Measurements from ENCODE around the gene CHST15.

The CHST15 gene

GRCh38 chr10:124085680-124086079, 7.7 kb downstream of the CHST15 start:
- FAIRE-seq (no peak), DNase-seq (ENCODE audit: insufficient read length, low spot score) (no peak)
- TF ChIP-seq PAX5 (IDR thresholded peaks at IDR 0.05; ENCODE audit: insufficient read depth, low read length, severe bottlenecking) (no peak), TAF1 (IDR thresholded peaks at IDR 0.05; ENCODE audit: low read depth, low read length) (no peak), SPI1 (IDR thresholded peaks at IDR 0.05; ENCODE audit: low read depth, low read length) (no peak), POU2F2 (IDR thresholded peaks at IDR 0.05; ENCODE audit: low read depth, low read length) (no peak), POLR2AphosphoS5 (IDR thresholded peaks at IDR 0.05; ENCODE audit: low read depth, low read length) (no peak), POLR2A (IDR thresholded peaks at IDR 0.05; ENCODE audit: low read depth, low read length) (no peak)

- no peak for DNase-seq (ENCODE audit: insufficient read length, low spot score)
- no peak for FAIRE-seq
- TF ChIP-seq PAX5 (IDR thresholded peaks at IDR 0.05; ENCODE audit: insufficient read depth, low read length, severe bottlenecking) (no peak), POU2F2 (IDR thresholded peaks at IDR 0.05; ENCODE audit: low read depth, low read length) (no peak), POLR2AphosphoS5 (IDR thresholded peaks at IDR 0.05; ENCODE audit: low read depth, low read length) (no peak), TAF1 (IDR thresholded peaks at IDR 0.05; ENCODE audit: low read depth, low read length) (no peak), POLR2A (IDR thresholded peaks at IDR 0.05; ENCODE audit: low read depth, low read length) (no peak), SPI1 (IDR thresholded peaks at IDR 0.05; ENCODE audit: low read depth, low read length) (no peak)
These were observed 8.7 kb downstream of the CHST15 start for GRCh38 chr10:124084708-124085107.

- FAIRE-seq (no peak), DNase-seq (ENCODE audit: insufficient read length, low spot score) (no peak)
- no peak for TF ChIP-seq SPI1 (IDR thresholded peaks at IDR 0.05; ENCODE audit: low read depth, low read length)
- TF ChIP-seq POLR2AphosphoS5 (IDR thresholded peaks at IDR 0.05; ENCODE audit: low read depth, low read length) = no peak
- no peak for TF ChIP-seq TAF1 (IDR thresholded peaks at IDR 0.05; ENCODE audit: low read depth, low read length)
- no peak for TF ChIP-seq POLR2A (IDR thresholded peaks at IDR 0.05; ENCODE audit: low read depth, low read length)
- no peak for TF ChIP-seq POU2F2 (IDR thresholded peaks at IDR 0.05; ENCODE audit: low read depth, low read length)
- TF ChIP-seq PAX5 (IDR thresholded peaks at IDR 0.05; ENCODE audit: insufficient read depth, low read length, severe bottlenecking) = no peak
These were observed 9.5 kb downstream of the CHST15 start for GRCh38 chr10:124083740-124084397.

GRCh38 chr10:124083047-124083739, 10.2 kb downstream of the CHST15 start:
- no peak for TF ChIP-seq PAX5 (IDR thresholded peaks at IDR 0.05; ENCODE audit: insufficient read depth, low read length, severe bottlenecking)
- no peak for TF ChIP-seq POU2F2 (IDR thresholded peaks at IDR 0.05; ENCODE audit: low read depth, low read length)
- TF ChIP-seq SPI1 (IDR thresholded peaks at IDR 0.05; ENCODE audit: low read depth, low read length) = no peak
- TF ChIP-seq POLR2A (IDR thresholded peaks at IDR 0.05; ENCODE audit: low read depth, low read length) = no peak
- TF ChIP-seq POLR2AphosphoS5 (IDR thresholded peaks at IDR 0.05; ENCODE audit: low read depth, low read length) = no peak
- TF ChIP-seq TAF1 (IDR thresholded peaks at IDR 0.05; ENCODE audit: low read depth, low read length) = no peak
- DNase-seq (ENCODE audit: insufficient read length, low spot score) (no peak), FAIRE-seq (no peak)

GRCh38 chr10:124082555-124082954, 10.8 kb downstream of the CHST15 start:
- FAIRE-seq = no peak
- TF ChIP-seq POLR2AphosphoS5 (IDR thresholded peaks at IDR 0.05; ENCODE audit: low read depth, low read length) = no peak
- TF ChIP-seq POLR2A (IDR thresholded peaks at IDR 0.05; ENCODE audit: low read depth, low read length) = no peak
- no peak for TF ChIP-seq TAF1 (IDR thresholded peaks at IDR 0.05; ENCODE audit: low read depth, low read length)
- TF ChIP-seq POU2F2 (IDR thresholded peaks at IDR 0.05; ENCODE audit: low read depth, low read length) = no peak
- no peak for TF ChIP-seq SPI1 (IDR thresholded peaks at IDR 0.05; ENCODE audit: low read depth, low read length)
- TF ChIP-seq PAX5 (IDR thresholded peaks at IDR 0.05; ENCODE audit: insufficient read depth, low read length, severe bottlenecking) = no peak

GRCh38 chr10:124081547-124082140, 11.8 kb downstream of the CHST15 start:
- no peak for FAIRE-seq
- TF ChIP-seq SPI1 (IDR thresholded peaks at IDR 0.05; ENCODE audit: low read depth, low read length) = no peak
- TF ChIP-seq POU2F2 (IDR thresholded peaks at IDR 0.05; ENCODE audit: low read depth, low read length) = no peak
- no peak for TF ChIP-seq POLR2AphosphoS5 (IDR thresholded peaks at IDR 0.05; ENCODE audit: low read depth, low read length)
- TF ChIP-seq TAF1 (IDR thresholded peaks at IDR 0.05; ENCODE audit: low read depth, low read length) = no peak
- TF ChIP-seq POLR2A (IDR thresholded peaks at IDR 0.05; ENCODE audit: low read depth, low read length) = no peak
- TF ChIP-seq PAX5 (IDR thresholded peaks at IDR 0.05; ENCODE audit: insufficient read depth, low read length, severe bottlenecking) = no peak

More at GRCh38 chr10:124082555-124082954, 10.8 kb downstream of the CHST15 start:
- DNase-seq (ENCODE audit: insufficient read length, low spot score) = no peak

GRCh38 chr10:124079864-124080263, 13.5 kb downstream of the CHST15 start:
- TF ChIP-seq POU2F2 (IDR thresholded peaks at IDR 0.05; ENCODE audit: low read depth, low read length) = no peak
- FAIRE-seq (no peak), DNase-seq (ENCODE audit: insufficient read length, low spot score) (no peak)

More at GRCh38 chr10:124081547-124082140, 11.8 kb downstream of the CHST15 start:
- DNase-seq (ENCODE audit: insufficient read length, low spot score) = no peak

GRCh38 chr10:124078714-124079113, 14.7 kb downstream of the CHST15 start:
- DNase-seq (ENCODE audit: insufficient read length, low spot score) = no peak
- TF ChIP-seq TAF1 (IDR thresholded peaks at IDR 0.05; ENCODE audit: low read depth, low read length) (no peak), POLR2AphosphoS5 (IDR thresholded peaks at IDR 0.05; ENCODE audit: low read depth, low read length) (no peak), PAX5 (IDR thresholded peaks at IDR 0.05; ENCODE audit: insufficient read depth, low read length, severe bottlenecking) (no peak), POLR2A (IDR thresholded peaks at IDR 0.05; ENCODE audit: low read depth, low read length) (no peak), POU2F2 (IDR thresholded peaks at IDR 0.05; ENCODE audit: low read depth, low read length) (no peak), SPI1 (IDR thresholded peaks at IDR 0.05; ENCODE audit: low read depth, low read length) (no peak)

GRCh38 chr10:124078028-124078427, 15.4 kb downstream of the CHST15 start:
- FAIRE-seq = no peak
- TF ChIP-seq PAX5 (IDR thresholded peaks at IDR 0.05; ENCODE audit: insufficient read depth, low read length, severe bottlenecking) (no peak), POLR2A (IDR thresholded peaks at IDR 0.05; ENCODE audit: low read depth, low read length) (no peak), POU2F2 (IDR thresholded peaks at IDR 0.05; ENCODE audit: low read depth, low read length) (no peak), SPI1 (IDR thresholded peaks at IDR 0.05; ENCODE audit: low read depth, low read length) (no peak), POLR2AphosphoS5 (IDR thresholded peaks at IDR 0.05; ENCODE audit: low read depth, low read length) (no peak), TAF1 (IDR thresholded peaks at IDR 0.05; ENCODE audit: low read depth, low read length) (no peak)
- DNase-seq (ENCODE audit: insufficient read length, low spot score) = no peak

More at GRCh38 chr10:124078714-124079113, 14.7 kb downstream of the CHST15 start:
- no peak for FAIRE-seq

Measured in GM12891 (cell line).